GM19468 (cell line): ENCODE results near the gene SLC66A1.
"Not testable (repeated sequence)": the region's sequence is repeated elsewhere in the genome, so short reads cannot be mapped to it uniquely, and the experiment has no call there.

Experiments
- ATAC-seq: cut with Tn5 transposase; IDR thresholded peaks from one replicate; pipeline ENCODE4 v1.9.1; 2021; ENCODE audit warnings: mild to moderate bottlenecking, moderate library complexity, moderate number of reproducible peaks; ENCODE audit not compliant: unreplicated experiment; ENCODE audit errors: extremely low read depth

The SLC66A1 gene

DNA sequence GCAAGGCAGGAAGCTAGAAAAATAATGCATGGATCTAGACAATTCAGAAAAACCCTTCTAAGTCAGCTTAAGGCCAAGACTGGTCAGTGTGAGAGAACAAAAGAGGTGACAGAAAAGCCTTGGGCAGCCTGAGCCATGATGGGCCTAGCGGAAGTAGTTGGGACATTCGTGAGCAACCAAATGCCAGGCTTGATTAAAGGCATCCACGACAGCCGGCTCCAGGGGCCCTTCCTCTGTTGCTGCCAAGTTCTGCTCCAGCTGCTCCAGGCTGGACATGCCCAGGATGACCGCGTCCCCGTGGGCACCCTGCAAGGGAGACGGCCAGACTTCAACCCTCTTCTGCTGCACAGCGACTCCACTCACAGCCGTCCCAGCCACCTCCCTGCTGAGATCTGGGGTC, 8.0 kb upstream of the SLC66A1 start:
- ATAC-seq, result not testable (repeated sequence)

DNA sequence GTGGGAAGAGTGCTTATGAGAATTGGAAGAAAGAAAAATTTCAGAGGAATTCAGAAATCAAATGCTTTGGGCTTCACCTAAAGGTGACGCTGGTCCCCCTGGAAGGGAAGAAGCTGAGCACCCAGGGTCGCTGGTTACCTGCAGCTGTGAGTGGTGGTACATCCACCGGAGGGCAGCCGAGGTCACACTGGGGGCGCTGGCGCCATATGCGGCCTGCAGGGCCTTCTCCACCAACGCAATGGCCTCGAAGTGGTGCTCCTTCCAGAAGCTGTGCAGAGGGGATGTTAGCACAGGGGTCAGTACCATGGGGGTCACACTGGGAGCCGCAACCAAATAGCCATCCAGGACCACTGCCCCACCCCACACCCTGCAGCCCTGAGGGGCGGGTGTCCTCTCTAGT, 6.2 kb upstream of the SLC66A1 start:
- ATAC-seq, result no peak

DNA sequence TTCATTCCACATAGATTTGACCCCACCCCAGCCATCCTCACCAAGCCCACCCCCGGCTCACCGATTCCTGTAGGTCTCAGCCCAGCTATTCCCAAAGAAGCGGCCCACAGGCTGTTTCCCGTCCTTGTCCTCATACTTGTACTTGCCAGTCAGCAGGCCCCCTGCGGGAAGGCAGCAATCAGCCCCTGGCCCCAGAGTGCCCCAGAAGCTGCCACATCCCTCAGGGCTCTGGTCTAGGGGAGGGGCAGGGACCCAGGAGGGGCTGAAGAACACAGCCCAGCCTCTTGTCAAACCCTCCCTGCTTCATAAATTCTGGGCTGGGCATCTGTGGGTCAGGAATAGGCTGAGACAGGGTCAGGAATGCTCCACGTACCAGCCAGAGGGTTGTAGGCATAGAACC, 5.2 kb upstream of the SLC66A1 start:
- no peak for ATAC-seq

DNA sequence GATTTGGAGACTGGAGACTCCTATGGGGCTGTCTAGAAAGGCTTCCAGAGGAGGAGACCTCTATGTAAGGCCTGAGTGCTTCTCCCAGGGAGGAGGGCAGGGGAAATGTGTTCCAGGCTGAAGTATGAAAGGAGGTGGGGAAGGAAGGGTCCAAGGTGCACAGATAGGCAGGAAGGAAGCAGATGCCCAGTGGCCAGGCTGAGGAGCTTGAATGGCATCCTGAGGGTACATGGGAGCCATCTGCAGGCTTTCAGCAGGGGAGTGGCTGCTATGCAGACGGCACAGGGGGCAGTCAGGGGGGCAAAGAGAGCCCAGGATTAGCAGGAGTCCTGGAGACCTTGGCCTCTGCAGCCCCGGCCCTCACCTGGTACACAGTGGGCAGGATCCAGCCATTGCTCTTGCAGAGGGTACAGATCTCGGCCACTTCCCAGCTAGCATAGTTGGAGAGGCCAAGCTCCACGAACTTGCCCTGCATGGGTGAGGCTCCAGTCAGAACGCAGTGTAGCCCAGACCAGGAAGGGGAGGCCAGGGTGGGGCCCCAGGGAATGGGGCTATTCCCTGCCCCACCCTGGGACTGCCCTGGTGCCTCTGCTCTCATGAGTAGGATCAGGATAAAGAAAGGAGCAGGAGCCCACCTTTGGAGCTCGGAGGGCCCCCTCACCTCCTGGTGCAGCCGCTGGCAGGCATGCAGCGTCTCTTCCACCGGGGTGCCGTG, 4.2 kb upstream of the SLC66A1 start:
- no peak for ATAC-seq

DNA sequence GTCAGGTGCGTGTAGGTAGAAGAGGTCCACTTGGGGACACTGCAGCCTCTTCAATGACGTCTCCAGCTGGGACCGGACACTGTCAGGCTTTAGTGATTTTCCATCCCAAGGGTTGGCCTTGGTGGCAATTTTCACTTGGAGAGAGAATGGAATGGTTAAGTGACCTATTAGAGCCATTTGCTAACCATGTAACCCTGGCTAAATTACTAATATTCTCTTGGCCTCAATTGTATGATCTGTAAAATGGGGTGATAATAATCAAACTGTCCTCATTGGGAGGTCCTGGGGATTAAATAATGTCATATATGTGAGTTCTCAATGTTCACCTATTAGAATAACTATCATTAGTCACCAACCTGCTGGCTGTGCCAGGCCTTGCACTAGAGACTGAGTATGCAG, 3.6 kb upstream of the SLC66A1 start:
- ATAC-seq, result no peak

DNA sequence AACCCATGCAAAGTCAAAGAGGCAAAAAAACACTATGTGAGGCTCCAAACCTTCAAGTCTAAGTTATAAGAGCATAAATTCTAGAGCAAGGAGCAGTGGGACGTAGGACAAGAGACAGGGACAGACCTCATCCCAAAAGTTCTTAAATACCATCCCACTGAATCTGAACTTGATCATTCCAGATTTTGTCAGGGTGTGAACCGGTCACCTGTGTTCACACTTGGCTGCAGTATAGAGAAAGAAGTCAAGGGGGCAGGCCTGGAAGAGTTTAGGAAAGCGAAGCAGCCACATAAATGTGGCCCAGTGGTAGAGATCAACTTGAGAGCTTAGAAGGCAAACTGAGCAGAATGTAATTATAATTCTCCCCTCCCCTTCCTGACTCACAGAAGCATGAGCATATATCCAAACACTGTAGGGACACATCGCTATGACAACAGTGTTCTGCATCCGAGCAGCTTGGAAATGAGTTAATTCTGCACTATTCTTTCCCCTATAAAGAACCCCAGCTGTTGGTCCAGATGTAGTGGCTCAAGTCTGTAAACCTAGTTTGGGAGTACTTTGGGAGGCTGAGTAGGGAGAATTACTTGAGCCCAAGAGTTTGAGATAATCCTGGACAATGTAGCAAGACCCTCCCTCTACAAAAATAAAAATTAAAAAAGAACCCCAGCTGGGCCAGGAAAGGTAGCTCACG, 2.9 kb upstream of the SLC66A1 start:
- ATAC-seq, result no peak

DNA sequence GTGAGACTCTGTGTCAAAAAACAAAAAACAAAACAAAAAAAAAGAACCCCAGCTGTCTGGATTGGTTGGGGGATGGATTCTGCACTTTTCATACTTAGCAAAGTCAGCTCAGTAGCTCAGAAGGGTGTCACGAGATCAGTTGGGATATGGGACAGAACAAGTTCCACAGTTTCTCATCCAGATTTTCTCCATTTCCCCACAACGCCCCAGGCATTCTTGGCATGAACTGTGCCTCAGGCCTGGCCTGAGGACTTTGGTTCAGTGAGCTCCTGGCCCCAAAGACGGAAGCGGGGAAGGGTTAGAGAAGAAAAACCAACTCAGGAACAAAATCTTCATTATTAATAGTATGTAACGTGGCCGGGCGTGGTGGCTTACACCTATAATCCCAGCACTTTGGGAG, 2.1 kb upstream of the SLC66A1 start:
- ATAC-seq, result no peak

DNA sequence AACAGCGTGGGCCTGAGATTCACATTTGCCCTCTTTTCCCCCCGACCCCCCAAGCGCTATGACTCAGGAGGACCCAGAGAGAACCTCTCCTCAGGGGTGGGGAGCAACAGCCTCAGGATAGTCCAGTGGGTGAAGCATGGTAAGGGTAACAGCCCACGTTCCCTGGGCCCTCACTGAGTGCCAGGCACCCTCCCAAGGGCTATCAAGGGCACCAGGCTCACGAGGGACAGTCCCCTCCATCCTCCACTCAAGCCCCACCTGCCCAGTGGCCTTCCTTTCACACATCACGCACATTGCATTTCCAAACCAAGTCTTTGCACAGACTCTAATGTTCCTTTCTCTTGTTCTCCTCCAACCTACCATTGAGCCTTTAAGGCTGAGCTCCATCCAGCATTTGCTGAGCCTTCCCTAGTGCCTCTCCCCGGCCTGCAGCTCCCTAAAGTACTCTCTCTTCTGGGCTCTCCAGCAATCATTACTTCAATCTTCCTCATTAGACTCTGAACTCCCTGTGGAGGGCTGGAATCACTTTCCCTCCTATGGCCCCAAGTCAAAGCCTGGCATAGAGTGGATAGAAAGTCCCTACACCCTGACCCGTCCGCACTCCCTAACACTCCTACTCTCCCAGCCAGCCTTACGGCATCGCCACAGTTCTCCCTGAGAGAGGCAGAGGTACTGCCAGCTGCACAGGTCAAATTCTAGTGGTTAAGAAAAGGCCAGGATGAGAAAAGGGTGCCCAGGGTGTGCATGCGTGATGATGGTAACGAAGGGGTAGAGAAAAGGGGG, 1.2 kb upstream of the SLC66A1 start:
- ATAC-seq, result no peak

DNA sequence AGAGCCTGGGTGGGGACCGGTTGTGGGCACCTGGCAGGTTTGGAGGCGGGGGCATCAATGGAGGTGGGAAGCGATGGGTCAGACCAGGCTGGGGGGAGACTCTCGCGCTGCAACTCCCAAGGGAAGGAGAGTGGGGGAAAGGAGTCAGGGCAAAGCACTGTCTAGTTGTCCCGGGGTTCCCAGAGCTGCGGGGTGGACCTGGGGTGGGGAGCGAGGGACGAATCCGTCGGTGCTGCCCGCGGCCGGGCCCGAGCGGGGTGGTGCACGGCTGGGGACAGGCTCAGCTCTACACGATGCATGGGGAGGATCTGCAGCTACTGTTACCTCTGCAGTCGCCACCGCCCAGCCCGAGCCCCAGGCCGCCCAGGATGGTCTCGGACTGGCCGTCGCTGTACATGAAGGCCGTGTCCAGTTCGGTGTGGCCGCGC, 609 bp upstream of the SLC66A1 start:
- no peak for ATAC-seq

DNA sequence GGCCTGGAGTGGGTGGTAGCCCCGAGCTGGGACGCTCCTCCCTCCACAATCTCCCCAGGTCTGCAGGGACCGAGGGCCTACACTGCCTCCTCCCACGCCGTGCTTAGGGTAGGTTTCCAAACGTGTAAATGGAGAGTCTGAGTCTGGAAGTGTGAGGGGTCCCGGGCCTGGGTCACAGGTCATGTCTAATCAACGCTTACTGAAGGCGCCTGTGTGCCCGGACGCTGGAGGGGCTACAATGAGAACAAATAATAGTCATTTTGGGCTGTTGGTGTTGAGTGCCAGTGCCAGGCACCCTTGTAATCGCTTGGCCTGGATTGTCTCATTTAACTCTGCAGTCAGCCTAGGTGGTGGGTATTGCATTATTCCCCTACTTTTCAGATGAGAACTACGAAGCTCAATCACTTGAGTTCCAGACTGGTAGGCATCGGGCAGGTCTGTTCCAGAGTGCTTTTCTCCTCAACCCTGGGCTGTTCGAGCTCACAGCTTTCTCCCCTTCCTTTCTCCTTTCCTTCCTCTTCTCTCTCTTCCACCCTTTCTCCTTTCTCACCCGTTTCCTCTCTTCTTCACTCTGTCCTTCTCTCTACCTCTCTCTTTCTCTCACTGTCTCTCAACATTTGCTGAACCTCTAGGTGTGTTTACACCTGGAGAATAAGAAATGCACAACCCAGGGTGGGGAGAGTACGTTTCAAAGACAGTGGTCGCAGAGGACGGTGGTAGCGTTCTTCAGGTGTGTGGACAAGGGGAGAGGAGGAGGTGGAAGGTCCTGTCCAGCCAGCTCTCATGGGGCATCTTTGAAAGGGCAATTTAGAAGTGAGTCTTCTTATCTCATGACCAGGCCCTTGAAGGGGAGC, 883 bp downstream of the SLC66A1 start:
- no peak for ATAC-seq

DNA sequence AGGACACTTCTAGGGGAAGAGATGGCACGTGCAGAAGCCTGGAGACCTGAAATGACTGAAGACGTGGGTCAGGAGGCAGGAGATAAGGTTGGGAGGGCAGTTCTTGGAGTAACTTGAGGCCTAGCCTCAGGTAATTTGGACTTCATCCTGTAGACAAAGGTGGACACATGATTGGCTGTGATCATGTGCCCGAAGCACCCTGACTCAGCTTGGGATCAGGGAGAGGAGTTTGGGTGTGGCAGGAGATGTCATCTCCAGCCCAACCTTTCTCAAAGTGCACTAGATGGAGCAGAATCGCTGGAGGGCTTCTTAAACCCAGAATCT, 1.5 kb downstream of the SLC66A1 start:
- ATAC-seq, result no peak

DNA sequence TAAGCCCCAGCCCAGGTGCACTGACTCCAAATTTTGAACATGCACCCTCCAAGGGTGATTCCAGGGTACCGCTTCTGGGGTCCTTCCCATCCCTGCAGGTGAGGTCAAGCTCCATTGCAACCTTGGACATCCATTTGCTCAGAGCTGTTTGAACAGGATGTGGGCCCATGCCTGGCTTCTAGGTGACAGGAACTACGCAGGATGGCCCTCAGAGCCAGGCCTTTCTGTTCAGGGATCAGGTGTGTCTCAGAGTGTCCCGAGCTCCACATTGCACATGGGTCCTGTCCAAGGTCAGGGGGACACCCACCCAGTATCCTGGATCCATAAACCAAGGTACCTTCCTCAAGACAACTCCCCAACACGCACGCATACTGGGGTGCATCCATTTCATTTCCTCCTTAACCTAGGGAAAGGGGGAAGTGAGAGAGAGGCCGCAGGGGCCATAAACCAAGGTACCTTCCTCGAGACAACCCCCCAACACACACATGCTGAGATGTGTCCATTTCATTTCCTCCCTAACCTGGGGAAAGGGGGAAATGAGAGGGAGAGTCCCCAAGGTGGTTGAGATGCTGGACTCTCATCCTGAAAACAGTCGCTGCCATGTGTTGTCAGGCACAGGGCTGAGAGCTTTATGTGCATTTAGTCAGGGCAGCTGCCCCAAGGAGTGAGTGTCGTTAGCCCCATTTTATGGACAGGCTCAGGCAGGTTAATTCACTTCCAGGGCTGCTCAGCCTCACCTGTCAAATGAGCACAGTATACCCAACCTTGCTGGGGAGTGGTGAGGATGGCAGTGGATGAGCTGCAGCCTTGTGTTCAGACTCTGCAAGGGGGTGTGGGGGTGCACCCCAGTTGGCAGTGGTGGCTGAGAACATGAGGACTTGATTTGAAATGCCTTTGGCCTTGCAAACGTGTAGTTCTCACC, 2.1 kb downstream of the SLC66A1 start:
- no peak for ATAC-seq

DNA sequence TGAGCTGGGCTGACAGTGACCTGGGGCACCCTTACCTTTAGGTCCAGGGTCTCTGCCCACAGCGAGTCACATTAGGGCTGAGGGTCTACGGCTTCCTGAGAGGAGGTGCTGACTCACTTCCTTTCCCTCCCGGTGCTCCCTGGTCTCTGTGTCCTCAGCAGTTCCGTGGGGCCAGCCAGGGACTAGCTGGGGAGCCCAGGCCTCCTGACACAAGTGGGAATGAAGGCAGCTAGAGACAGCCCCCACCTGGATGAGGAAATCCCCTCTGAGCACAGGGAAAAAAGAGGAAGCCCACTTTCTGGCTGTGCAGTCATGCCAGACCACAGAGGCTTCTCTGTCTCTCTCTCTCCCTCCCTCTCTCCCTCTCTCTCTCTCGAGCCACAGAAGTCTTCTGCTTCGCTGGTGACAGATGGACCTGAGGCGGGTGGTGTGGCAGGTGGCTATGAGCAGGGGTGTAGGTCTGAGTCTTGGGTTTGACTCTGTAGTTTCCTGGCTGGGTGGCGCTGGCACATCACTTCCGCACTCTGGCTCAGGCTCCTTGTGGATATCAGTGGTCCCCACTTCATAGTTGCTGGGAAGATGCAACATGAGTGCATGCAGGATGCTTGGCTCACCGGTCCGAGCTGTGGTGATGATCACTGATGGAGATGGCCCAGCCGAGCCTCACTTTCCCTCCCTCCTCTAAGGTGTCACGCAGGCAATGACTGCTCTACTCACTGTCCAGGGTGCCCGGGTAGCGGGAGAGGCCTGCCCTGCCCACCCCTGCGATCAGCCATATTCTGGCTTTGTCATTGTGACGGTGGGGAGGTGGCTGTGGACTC, 3.5 kb downstream of the SLC66A1 start:
- ATAC-seq, result no peak

DNA sequence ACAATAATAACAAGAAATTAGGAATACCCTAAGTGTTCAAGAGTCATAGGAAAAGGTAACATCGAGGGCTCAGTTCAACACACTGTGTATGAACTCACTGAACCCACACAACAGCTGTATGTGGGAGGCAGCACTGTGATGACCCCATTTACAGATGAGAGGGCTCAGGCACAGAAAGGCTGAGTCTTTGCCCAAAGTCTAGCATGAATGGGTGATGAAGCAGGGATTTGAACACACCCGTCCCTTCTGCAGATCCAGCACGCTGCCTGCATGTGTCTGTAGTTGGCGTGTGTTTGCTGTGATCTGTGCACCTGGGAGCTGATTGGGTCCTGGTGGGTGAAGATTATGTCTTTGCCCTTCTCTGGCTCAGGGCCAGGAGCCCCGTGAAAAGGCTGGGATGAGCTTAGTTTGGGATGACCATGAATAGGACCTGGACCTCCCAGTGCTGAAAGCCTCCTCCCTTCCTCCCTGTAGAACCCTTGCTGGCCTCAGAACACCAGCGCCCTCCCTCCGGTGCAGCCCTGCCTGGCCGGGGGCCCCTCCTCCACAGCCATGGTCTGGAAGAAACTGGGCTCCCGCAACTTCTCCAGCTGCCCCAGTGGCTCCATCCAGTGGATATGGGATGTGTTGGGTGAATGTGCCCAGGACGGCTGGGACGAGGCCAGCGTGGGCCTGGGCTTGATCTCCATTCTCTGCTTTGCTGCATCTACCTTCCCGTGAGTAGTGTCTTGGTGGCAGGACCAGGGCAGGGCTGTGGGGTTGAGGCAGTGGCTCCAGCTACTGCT, 5.2 kb downstream of the SLC66A1 start:
- no peak for ATAC-seq

DNA sequence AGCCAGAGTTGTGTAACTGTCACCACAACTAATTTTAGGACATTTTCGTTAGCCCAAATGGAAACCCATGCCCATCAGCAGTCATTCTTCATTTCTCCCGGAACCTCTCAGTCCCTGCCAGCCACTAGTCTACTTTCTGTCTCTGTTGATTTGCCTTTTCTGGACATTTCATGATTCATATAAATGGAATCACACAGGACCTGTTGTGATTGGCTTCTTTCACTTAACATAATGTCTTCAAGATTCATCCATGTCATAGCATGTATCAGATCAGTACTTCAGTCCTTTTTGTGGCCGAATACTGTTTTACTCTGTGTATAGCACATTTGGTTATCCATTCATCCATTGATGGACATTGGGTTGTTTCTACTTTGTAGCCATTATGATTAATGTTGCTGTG, 7.1 kb downstream of the SLC66A1 start:
- ATAC-seq, result no peak

DNA sequence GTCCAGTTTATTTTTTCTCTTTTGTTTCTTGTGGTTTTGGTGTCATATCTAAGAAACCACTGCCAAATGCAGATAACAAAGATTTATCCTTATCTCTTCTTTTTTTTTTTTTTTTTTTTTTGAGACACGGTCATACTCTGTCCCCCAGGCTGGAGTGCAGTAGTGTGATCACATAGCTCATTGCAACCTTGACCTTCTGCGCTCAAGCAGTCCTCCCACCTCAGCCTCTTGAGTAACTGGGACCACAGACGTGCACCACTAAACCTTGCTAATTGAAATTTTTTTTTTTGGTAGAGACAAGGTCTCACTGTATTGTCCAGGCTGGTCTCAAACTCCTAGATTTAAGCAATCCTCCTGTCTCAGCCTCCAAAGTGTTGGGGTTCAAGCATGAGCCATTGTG, 8.9 kb downstream of the SLC66A1 start:
- ATAC-seq, result no peak

DNA sequence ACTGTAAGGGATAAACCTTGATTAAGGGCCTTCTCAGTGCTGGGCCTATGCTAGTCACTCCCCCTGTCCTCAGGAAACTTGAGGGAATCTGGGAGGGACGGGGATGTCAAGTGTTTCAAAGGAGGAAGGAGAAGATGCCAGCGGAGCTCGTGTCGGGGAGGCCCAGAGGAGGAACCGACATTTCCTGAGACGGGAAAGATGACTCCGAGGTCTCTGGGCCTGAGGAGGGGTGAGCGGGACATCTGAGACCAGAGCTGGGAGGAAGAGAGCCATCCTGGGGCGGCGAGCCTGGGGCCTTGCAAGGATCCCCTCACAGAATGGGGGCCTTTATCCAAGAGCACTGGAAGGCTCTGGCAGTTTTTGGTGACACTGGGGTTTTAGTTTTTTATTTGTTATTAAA, 10.4 kb downstream of the SLC66A1 start:
- no peak for ATAC-seq
